ENCODE results near the gene NUP37.

Gene NUP37

DNA sequence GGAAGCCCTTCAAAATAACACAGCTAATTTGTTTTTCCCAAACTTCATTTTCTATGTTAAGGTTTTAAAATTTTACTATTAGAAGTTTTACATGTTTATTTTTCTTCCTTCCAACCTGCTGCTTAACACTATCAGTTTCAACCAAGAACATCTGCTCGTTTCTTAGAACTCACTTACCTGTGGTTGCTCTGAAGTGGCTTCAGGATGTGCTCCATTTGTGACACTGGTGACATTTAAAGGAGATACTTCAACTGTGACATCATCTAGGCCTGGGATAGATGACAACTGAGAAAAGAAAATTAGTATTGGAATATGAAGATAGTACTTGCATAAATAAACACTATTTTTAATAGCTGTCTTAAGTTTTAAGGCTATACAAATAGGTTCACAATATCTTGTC is 76.0 kb downstream of the NUP37 start:
- Histone ChIP-seq H3K4me3 (no peak overlapping the region), H3K27ac (no peak overlapping the region)

DNA sequence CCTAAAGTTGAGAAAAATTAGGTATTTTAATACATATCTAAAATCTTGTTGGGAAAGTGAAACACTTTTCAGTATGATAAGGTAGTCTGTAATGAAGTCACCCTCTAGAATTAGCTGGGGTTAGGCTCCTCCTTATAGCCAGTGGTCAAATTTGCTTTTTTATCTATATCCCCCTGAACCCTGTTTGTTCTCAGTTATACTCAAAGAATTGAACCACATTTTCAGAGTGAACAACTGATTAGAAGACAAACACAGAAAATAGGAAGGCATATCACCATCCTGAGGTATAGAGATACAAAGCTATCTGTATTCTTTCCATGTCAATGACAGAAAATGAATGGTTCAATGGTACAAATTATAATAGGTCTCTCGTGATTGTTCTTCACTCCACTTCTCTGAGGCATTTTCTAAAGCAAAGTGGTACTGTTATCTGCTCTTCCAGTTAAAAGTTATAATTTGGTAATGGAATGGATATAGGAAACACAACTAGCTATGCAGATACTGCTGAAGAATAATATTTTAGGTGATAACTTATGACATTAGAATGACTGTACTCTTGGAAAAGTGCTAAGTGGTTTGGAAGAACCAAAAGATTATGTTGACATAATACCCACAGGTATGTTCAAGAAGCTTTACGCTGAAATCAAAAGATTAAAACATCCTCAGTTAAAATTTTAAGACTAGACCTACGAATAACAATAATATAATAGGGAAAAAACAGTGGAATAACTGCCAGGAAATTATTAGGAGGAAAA is 85.7 kb downstream of the NUP37 start:
- Histone ChIP-seq H3K4me3 (no peak overlapping the region), H3K27ac (no peak overlapping the region)

DNA sequence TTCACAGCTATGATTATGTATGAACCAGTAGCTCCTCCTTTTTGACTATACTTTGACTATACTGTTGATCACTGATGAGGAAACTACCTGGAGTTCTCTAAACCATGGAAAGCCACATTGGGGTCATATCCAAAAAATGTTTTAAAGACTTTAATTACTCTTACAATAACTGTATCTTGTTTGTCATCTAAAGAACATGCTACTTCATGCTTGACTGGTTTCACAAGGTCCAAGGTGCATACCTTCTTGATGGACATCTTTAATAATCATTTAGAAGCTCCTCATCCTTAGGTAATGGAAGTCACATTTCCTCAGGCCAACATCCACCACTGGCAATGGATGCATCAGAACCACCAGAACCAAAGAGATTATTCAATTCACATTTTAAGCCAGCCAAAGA is 88.1 kb downstream of the NUP37 start:
- Histone ChIP-seq H3K4me3 (no peak overlapping the region), H3K27ac (no peak overlapping the region)

DNA sequence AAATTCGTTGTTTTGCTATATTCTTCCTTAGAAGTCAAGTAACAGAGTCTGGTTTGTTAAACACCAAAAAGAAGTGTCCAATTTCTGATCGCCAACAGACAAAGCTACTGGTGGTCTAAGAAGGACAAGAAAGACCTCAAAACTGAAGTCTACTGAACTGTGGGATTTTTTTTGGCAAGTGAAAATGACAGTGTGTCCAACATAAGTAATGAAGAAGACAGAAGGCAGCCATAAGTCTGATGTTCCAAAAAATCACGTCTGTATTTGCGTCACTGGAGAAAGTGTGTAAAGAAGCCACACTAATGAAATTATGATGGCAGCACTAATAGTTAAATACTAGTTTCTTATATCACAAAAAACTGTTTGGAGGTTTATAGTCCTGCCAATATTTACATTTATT is 90.8 kb downstream of the NUP37 start:
- Histone ChIP-seq H3K27ac (no peak overlapping the region), H3K4me3 (no peak overlapping the region)

DNA sequence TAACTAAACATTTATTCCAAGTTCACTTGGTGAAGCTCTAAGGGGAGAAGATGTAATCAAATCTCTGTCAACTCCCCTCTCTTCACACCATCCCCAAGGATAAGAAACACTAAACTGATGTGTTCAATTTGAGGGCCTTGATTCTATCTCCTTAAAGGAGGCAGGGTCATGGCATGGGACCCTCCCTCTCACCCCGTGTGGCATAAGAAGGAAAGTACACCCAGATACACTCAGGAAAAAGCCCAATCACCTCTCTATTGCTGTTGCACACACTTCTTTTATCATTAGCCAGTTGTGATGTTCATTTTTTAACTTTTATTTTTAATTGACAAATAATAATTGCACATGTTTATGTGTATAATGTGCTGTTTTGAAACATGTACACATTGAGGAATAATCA is 93.2 kb downstream of the NUP37 start:
- H3K4me3 ChIP-seq, result no peak overlapping the region
- no peak overlapping the region for H3K27ac ChIP-seq

DNA sequence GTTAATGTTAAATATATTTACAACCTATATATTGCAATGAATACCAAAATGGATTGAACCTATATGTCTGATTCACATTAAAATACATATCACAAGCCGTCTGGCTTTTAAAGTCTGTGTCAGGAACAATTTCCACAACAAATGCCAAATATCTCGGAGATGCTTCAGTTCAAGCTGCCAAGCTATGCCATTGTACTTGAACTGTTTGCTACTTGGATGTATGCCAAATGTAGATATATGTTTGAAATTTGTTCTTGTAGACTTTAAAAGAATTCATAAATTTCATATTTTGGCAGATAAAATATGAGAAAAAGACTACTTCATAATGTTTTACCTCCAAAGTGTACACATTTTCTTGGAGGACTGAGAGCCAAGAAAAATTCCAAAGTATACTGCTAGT is 95.1 kb downstream of the NUP37 start:
- Histone ChIP-seq H3K27ac (no peak overlapping the region), H3K4me3 (no peak overlapping the region)

DNA sequence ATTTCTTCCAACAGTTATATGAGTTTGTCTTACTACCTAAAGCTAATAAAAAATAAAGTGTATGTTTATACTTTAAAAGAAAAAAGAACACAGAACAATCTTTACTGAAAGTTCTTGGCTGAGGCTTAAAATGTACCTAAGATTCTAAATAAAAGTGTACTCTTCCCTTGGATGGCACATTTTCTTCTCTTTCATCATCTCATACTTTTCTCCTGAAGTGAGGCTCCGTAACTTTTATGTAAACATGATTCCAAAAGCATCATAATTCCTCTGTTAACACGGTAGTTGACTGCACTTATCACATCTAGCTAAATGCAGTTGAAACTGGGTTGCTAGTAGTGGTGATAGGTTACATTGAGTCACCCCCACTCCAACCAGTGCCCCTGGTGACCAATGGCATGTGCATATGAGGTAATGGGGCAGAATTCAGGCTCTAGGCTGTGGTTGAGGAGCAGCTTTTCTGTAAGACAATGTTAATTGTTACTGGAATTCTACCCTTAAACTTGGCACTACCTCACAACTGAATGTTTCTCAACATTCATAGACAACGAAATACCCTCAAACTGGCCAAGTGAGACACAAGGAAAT is 96.5 kb downstream of the NUP37 start:
- no peak overlapping the region for H3K27ac ChIP-seq
- no peak overlapping the region for H3K4me3 ChIP-seq
